Activated CD4-positive, alpha-beta T cell treated with anti-CD3 and anti-CD28 coated beads, Interleukin-2, amount 50 U/mL, for 1 hour (primary cell): Measurements from ENCODE around the gene HRCT1.

Source experiments
- DNase-seq: peaks from one replicate; pipeline ENCODE4 v3.0.0-alpha.2; 2020

The HRCT1 gene

GRCh38 chr9:35945341-35946018 lies 39.5 kb downstream of the HRCT1 start:
- peak; percentile 70 for DNase-seq

GRCh38 chr9:35948451-35948850 lies 42.4 kb downstream of the HRCT1 start:
- no peak for DNase-seq

- no peak for DNase-seq
Observed at GRCh38 chr9:35948901-35949318, 42.9 kb downstream of the HRCT1 start.

- no peak for DNase-seq
Observed at GRCh38 chr9:35951736-35952135, 45.7 kb downstream of the HRCT1 start.

GRCh38 chr9:35952526-35953191 lies 46.7 kb downstream of the HRCT1 start:
- DNase-seq, result no peak

- peak; percentile 40 for DNase-seq
Observed at GRCh38 chr9:35954942-35955546, 49.0 kb downstream of the HRCT1 start.

GRCh38 chr9:35956651-35957050 lies 50.6 kb downstream of the HRCT1 start:
- no peak for DNase-seq
